Ovary (tissue), 9 donors: ENCODE results near the gene PCGF1. TPM values are rescaled to one million over a fixed set of nuclear protein-coding genes. Genes with fewer than 3 reads are reported as not detected.
A peak's percentile ranks its signal among the peaks of the same experiment; 100 is the strongest.
"Not testable (repeated sequence)": the region's sequence is repeated elsewhere in the genome, so short reads cannot be mapped to it uniquely, and the experiment has no call there.

Experiments used
- DNase-seq, 5 donors: peaks; one replicate each; pipeline ENCODE4 v3.0.0-alpha.2; 2019 to 2020
- H3K27ac ChIP-seq, 2 donors: fragments of 200-600 bp; one replicate each; pipeline versions ENCODE4 v1.5.1 to v1.8.0; 2019 to 2022
- H3K27me3 ChIP-seq: fragments of 200-600 bp; one replicate; pipeline ENCODE4 v1.8.0; 2022
- H3K36me3 ChIP-seq: fragments of 200-600 bp; sonication (generic); one replicate; pipeline ENCODE4 v1.5.1; 2019
- H3K4me1 ChIP-seq: one replicate; pipeline ENCODE4 v1.8.1; 2013; ENCODE audit warnings: mild to moderate bottlenecking, moderate library complexity; ENCODE audit not compliant: insufficient read depth
- H3K4me3 ChIP-seq: fragments of 200-600 bp; sonication (generic); one replicate; pipeline ENCODE4 v1.5.1; 2017
- H3K9me3 ChIP-seq, 2 donors: fragments of 200-600 bp in 1 of 2; sonication (generic) in 1 of 2; one replicate each; pipeline versions ENCODE4 v1.5.1 to v1.8.1; 2013 to 2019; ENCODE audit warnings: mild to moderate bottlenecking in 1 of 2, moderate library complexity in 1 of 2
- CTCF ChIP-seq, 3 donors: fragments of 450-650 bp in 2 of 3; fragments of 200-600 bp in 1 of 3; IDR thresholded peaks; one replicate each; pipeline versions ENCODE4 v1.5.1 to v1.8.0; 2016 to 2022; ENCODE audit warnings: antibody characterized with exemption in 3 of 3, mild to moderate bottlenecking in 1 of 3
- EP300 ChIP-seq: sonication (generic); formaldehyde crosslinking; IDR thresholded peaks from one replicate; pipeline ENCODE4 v1.6.1; 2017; ENCODE audit warnings: antibody characterized with exemption
- POLR2A ChIP-seq: fragments of 450-650 bp; IDR thresholded peaks from one replicate; pipeline ENCODE4 v1.6.1; 2017; ENCODE audit warnings: antibody characterized with exemption, mild to moderate bottlenecking, moderate library complexity
- WGBS, 3 donors: extraction: QIAGEN DNeasy Blood & Tissue Kit in 1 of 3; methylation state at CpG; one replicate each; pipeline versions ENCODE4 v1.1.5 to v1.1.7; 2013 to 2017; 5-methylcytosine and 5-hydroxymethylcytosine counted together
- intact Hi-C, 4 donors: fragments of 100-400 bp; cut with DNase I; formaldehyde crosslinking; loops; one replicate each; pipeline versions ENCODE4 v1.11.0 to v1.15.1; 2022 to 2023
- polyA plus RNA-seq, 2 donors: library from polyadenylated mRNA; stranded (reverse); fragments of 200-250 nt in 1 of 2; fragments of 350-450 nt in 1 of 2; fragmentation: Illumina TruSeq in 1 of 2; extraction: RNeasy Lipid Tissue Mini Kit (QIAGEN cat#74804) in 1 of 2; gene quantifications; one replicate each; pipeline ENCODE4 v1.2.3, GENCODE V29; 2013 to 2014
- total RNA-seq, 7 donors: library from RNA; depleted of rRNA in 2 of 7; stranded (reverse); fragments of >200 nt in 2 of 7; fragmentation: NEBNext Ultra II Directional in 3 of 7; extraction: Animal tissue kit (Norgen Biotek cat#: 25700) in 3 of 7; gene quantifications; one replicate each; pipeline versions ENCODE4 v1.1.0 to v1.2.4, GENCODE V29; 2016 to 2023
- donor health status: DM: no; HTN: no; CAD: no; lungs with moderate emphysema.
- donor health status: DM: no; HTN: no; CAD: no.
- donor health status: Bipolar disorder and iron deficiency.
- donor health status: DM: yes; HTN: yes; CAD: no.
- donor health status: DM: no; HTN: no; CAD: no.
- donor health status: DM: yes; HTN: yes; CAD: no.

PCGF1 gene
- total and polyA plus RNA-seq, 9 donors = 9.3 to 24.3 (median 13.8) TPM

DNA sequence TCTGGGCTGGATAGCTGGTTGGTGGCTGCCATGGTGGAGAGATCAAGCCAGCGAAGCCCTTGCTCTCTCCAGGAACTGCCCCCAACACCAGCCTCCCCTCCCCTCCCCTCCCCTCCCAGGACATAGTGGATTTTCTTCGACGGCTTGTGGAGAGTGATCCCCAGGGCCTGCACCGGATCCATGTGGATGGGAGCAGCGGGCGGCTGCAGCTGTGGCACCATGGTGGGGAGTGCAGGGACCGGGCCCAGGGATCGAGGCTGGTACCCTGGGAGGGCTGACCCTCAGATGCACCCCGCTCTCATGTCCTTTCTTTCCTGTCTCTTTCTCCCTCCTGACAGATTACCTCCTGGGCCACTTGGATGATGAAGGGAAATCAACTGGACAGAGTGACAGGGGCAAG, 17.6 kb downstream of the PCGF1 start:
- Histone ChIP-seq H3K36me3 (no peaks in the 10 kb centered on the region), H3K9me3 (no peaks in the 10 kb centered on the region), H3K27me3 (no peaks in the 10 kb centered on the region), H3K4me1 (no peaks in the 10 kb centered on the region), H3K4me3 (no peak overlapping the region), H3K27ac (no peak overlapping the region)
- WGBS, 3 donors = 88 to 93% (median 93%) methylated on average over 9 of the region's 9 CpGs
- no peak for DNase-seq
- intact Hi-C loops = loop anchor here in 1 of 4 donors (5.0 kb wide), 1 partner anchor 97 kb away; no protein-coding TSS in a partner anchor
- no peak for TF ChIP-seq POLR2A
- TF ChIP-seq EP300 = no peak
- TF ChIP-seq CTCF (IDR thresholded peaks at IDR 0.05) = no peak

DNA sequence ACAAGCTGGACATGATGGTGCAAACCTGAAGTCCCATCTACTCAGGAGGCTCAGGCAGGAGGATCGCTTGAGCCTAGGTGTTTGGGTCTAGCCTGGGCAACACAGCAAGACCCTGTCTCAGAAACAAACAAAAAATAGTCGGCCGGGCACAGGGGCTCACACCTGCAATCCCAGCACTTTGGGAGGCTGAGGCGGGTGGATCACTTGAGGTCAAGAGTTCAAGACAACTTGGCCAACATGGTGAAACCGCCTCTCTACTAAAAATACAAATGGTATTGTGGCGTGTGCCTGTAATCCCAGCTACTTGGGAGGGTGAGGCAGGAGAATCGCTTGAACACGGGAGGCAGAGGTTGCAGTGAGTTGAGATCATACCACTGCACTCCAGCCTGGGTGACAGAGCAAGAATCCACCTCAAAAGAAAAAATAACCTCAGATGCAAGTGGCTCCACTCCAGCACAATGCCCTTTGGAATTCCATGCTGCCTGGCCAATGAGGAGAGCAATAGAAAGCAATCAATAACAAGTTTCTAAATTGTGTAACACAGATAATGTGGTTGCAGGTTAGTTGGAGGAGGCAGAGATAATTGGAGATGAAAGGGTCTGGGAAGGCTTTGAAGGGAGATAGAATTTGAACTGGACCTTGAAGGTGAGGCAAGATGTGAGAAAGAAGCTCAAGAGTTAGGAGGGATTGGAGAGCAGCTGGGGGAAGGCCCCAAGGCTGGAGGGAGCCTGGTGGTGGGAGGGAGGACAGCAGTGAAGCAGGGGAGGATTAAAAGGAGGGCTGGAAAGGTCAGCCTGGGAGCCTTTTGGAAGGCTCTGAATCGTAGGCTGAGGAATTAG, 18.6 kb downstream of the PCGF1 start:
- no peak for DNase-seq
- Histone ChIP-seq H3K9me3 (no peaks in the 10 kb centered on the region), H3K27me3 (no peaks in the 10 kb centered on the region), H3K4me3 (no peak overlapping the region), H3K27ac (no peak overlapping the region), H3K4me1 (no peaks in the 10 kb centered on the region), H3K36me3 (no peaks in the 10 kb centered on the region)
- TF ChIP-seq POLR2A (no peak), CTCF (IDR thresholded peaks at IDR 0.05) (no peak), EP300 (no peak)
- intact Hi-C loops = no loop called here
- 81 to 89% (median 88%) methylated on average over 9 of the region's 9 CpGs for WGBS, 3 donors

DNA sequence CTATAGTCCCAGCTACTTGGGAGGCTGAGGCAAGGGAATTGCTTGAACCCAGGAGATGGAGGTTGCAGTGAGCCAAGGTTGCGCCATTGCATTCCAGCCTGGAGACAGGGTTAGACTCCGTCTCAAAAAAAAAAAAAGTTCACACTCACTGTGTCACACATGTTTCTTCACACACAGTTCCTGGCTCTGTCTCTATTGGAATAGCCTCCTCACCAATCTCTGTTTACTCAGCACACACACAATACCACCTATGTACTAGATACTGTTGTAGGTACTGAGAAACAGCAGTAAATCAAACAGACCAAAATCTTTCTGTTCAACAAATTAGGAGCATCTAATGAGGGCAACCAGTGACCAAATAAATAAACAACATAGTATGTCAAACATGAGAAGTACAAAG, 21.4 kb downstream of the PCGF1 start:
- no peaks in the 10 kb centered on the region for H3K27me3 ChIP-seq
- no peak for DNase-seq
- H3K4me1 ChIP-seq = peaks cover 6% of the 10 kb centered on the region
- no peak overlapping the region for H3K4me3 ChIP-seq
- intact Hi-C loops = no loop called here
- no peaks in the 10 kb centered on the region for H3K36me3 ChIP-seq
- 87 to 91% (median 90%) methylated on average over 2 of the region's 2 CpGs for WGBS, 3 donors
- TF ChIP-seq EP300 (no peak), POLR2A (no peak), CTCF (IDR thresholded peaks at IDR 0.05) (no peak)
- H3K27ac ChIP-seq = no peak overlapping the region
- no peaks in the 10 kb centered on the region for H3K9me3 ChIP-seq

DNA sequence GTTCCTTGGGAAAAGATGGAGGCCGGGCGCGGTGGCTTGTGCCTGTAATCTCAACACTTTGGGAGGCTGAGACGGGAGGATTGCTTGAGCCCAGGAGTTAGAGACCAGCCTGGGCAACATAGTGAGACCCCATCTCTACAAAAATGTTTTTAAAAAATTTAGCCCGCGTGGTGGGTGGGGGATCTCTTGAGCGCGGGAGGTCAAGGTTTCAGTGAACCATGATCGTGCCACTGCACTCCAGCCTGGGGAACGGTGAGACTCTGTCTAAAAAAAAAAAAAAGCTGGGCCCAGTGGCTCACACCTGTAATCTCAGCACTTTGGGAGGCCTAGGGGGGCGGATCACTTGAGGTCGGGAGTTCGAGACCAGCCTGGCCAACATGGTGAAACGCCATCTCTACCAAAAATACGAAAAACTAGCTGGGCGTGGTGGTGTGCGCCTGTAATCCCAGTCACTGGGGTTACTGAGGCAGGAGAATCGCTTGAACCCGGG, 23.8 kb downstream of the PCGF1 start:
- H3K9me3 ChIP-seq, H3K4me1 ChIP-seq, H3K36me3 ChIP-seq, H3K27me3 ChIP-seq, DNase-seq: not testable (repeated sequence)
- Histone ChIP-seq H3K4me3 (peak overlapping the region; percentile 48), H3K27ac (peak overlapping the region in 1 of 2 donors; percentile 87)
- intact Hi-C loops = loop anchor here in 2 of 4 donors (5.0 kb wide), 2 partner anchors 49 to 104 kb away; no protein-coding TSS in a partner anchor
- 60 to 71% (median 68%) methylated on average over 19 of the region's 19 CpGs for WGBS, 3 donors
